GM19193 (cell line): ENCODE measurements around the gene TRIM27.

Experiments used
- POLR2A ChIP-seq: IDR thresholded peaks from 4 replicates; pipeline ENCODE4 v1.6.1; 2011; ENCODE audit not compliant: insufficient read depth, insufficient read length; ENCODE audit errors: extremely low read depth

TRIM27 gene

GRCh38 chr6:28943557-28944411 is 20.0 kb upstream of the TRIM27 start:
- TF ChIP-seq POLR2A, result no peak

- TF ChIP-seq POLR2A, result no peak
These were observed 19.4 kb upstream of the TRIM27 start for GRCh38 chr6:28943223-28943556.

- TF ChIP-seq POLR2A, result no peak
These were observed 18.1 kb upstream of the TRIM27 start for GRCh38 chr6:28941684-28942448.

GRCh38 chr6:28940858-28941683 is 17.3 kb upstream of the TRIM27 start:
- TF ChIP-seq POLR2A, result no peak

- TF ChIP-seq POLR2A, result no peak
These were observed 16.6 kb upstream of the TRIM27 start for GRCh38 chr6:28940294-28940857.

- TF ChIP-seq POLR2A, result no peak
These were observed 9.3 kb upstream of the TRIM27 start for GRCh38 chr6:28933069-28933468.

- TF ChIP-seq POLR2A, result no peak
These were observed 6.3 kb upstream of the TRIM27 start for GRCh38 chr6:28929887-28930620.

- no peak for TF ChIP-seq POLR2A
These were observed 4.1 kb upstream of the TRIM27 start for GRCh38 chr6:28927846-28928245.

- peak; percentile 51 for TF ChIP-seq POLR2A
These were observed 916 bp downstream of the TRIM27 start for GRCh38 chr6:28922821-28923317.

- no peak for TF ChIP-seq POLR2A
These were observed 1.6 kb downstream of the TRIM27 start for GRCh38 chr6:28922004-28922820.

GRCh38 chr6:28920281-28920680 is 3.5 kb downstream of the TRIM27 start:
- TF ChIP-seq POLR2A, result no peak

GRCh38 chr6:28914941-28915340 is 8.8 kb downstream of the TRIM27 start:
- no peak for TF ChIP-seq POLR2A
